Activated naive CD8-positive, alpha-beta T cell treated with anti-CD3 and anti-CD28 coated beads, Interleukin-2, amount 50 U/mL, for 16 hours (primary cell): ENCODE data around the gene SNAPC1.
A peak's percentile ranks its signal among the peaks of the same experiment; 100 is the strongest.

Experiments
- DNase-seq: peaks from one replicate; pipeline ENCODE4 v3.0.0-alpha.2; 2020; ENCODE audit warnings: low read depth, low spot score

SNAPC1 gene

DNA sequence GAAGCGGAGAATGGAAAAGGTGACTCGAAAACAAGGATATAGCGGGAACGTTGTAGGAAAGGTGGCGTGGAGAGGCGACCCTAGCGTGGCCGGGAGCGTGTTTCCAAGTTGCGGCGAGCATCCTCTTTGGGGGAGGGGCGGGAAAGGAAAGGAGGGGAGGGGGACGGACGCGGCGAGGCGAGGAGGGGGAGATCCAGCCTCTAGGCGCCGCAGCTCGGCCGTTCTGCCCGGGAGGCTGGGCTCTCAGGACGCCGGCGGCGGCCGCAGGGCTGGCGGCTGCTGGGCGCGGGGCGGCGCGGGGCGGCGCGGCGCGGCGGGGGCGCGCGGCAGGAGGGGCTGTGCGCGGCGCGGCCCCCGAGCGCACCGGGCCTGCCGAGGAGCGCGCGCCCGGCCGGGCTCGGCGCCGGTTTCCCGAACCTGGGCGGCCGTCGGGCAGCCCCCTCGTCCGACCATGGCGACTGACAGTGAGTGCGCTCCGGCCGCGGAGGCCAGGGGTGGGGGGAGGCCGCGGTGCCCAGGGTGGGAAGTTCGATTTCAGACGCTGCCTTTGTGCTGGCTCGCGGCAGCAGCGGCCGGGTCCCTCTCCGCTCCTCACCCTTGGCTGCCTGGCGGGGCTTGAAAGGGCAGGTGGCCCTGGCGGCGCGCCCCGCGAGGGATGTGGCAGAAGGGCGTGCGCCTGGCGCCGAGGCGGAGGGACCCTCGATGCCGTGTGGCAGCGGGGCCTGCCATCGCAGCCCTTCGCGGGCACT lies 50.3 kb downstream of the SNAPC1 start, which contains the start of gene SYT16:
Gene SYT16 (plus strand): TSS at position 357 of the 749 bp plus-strand sequence.
- DNase-seq = no peak

DNA sequence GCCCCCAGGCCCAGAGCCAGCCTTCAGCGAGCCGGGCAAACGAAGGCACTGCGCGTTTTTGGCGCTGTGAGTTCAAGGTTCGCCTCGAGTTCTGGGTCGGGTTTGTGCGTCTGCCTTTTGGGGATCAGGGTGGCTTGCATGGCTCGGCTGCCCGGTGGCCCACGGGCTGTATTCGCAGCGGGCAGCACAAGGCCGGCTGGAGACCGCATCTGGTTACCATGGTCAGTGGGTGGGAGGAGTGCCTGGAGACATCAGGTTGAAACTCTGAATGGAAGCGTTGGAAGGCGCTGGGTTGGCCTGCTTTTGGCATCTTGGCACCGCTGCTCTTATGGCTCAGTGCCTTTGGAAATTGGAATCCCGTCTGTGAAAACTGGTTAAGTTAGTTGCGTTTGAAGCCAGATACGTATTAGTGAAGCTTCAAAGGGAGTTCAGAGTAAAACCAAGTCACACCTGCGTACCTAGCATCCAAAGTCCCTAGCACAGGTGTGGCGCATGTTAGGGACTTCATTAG lies 50.9 kb downstream of the SNAPC1 start:
- DNase-seq = no peak

DNA sequence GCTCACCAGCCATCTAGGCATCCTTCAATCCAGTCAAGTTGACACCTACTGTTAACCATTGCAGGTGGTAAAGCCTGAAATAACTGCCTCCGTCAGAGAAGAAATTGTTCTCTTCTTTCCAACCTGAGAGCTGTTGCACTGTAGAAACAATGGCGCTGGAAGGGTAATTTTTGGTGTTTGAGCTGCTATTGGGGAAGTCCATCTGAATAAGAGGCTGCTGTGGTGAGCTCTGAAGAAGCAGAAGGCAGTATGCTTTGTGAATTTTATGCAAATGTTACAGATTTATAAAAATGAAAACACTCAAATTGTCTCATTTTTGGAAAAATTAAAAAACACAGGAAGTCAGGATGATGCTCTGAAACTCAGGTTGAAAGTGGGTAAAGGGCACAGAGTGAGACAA lies 60.2 kb downstream of the SNAPC1 start:
- no peak for DNase-seq

DNA sequence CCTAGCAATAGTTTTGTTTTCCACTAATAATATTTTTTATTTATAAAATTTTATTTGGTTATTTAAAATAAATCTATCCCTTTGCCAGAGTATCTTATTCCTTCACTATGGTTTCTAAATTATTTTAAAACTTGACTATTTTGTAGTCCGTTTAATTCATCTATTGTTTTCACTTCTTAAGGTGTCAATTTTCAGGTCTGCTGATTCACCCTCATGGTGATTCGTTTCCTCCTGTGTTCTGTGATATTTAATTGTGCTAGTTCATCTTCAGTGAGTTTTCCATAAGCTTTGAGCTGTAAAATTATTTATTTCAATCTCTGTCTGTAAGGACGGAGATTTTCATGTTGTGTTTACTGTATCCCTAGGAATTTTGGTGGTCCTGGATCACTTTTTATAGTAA lies 70.6 kb downstream of the SNAPC1 start:
- no peak for DNase-seq

DNA sequence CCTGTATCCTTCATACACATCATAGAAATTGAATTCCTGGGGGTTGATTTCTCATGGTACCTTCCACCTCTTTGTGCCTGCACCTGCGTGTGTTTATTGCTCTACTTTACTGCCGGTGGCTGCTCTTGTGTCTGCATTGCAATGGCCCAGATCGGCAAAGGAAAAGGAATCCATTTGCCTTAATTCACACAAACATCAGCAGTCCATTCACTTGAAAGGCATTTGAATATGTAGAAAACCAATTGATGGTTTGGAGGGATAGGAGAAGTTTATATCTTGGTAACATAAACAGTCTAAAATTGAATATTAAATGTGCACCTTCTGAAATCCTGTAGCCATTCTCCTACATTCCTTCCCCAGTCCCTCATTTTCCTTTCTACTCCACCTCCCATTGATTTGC lies 74.0 kb downstream of the SNAPC1 start:
- DNase-seq = no peak

DNA sequence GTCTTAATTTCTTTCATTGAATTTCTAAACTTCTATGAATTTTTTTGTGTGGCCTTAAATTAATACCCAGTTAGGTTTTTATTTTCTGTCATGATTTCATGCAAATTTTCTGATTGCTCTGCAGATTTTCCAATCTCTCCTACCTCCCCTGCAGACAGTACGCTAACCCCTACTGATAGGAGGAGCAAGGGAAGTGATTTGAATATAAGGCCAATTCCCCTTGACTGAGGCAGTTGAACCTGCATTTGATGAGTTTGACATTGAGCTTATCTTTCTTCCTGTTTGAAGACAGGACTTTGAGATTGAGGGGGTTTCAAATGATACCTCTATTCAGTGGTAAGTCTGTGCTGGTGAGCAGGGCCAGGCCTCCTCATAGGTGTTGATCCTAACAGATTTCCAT lies 74.6 kb downstream of the SNAPC1 start:
- DNase-seq = no peak

DNA sequence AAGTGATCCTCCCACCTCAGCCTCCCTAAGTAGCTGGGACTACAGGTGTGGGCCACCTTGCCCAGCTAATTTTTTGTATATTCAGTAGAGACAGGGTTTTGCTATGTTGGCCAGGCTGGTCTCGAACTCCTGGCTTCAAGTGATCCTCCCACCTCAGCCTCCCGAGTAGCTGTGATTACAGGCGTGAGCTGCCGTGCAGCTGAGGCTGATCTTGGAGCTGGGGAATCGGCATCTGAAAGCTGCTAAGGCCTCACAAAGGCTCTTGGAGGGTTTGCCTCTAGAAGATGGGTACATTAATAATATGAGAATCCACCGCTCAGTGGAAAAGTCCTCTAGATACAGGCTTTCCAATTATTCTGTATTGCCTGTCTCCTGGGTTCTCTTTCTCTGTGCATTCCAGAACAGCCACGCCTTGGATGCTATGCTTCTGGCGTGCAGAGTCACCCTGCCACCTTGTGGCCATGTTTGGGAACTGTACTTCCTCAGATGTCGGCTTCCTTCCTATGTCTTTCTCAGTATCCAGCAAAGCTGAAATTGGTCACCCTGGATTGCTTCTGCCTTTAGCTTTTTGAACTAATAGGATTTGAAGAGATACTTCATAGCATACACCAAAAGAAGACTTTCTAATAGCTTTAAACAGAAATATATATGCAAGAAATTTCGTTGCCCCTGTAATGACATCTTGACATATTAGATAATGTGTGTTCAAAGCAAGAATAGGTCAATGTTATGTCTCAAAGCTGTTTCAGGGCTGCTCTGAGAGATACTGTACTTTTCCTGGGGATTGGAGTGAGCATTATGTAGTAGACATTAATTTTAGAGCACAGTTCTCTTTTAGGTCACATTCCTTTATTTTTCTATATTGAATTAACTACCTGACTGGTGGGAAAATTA lies 75.4 kb downstream of the SNAPC1 start:
- peak; percentile 47 for DNase-seq

DNA sequence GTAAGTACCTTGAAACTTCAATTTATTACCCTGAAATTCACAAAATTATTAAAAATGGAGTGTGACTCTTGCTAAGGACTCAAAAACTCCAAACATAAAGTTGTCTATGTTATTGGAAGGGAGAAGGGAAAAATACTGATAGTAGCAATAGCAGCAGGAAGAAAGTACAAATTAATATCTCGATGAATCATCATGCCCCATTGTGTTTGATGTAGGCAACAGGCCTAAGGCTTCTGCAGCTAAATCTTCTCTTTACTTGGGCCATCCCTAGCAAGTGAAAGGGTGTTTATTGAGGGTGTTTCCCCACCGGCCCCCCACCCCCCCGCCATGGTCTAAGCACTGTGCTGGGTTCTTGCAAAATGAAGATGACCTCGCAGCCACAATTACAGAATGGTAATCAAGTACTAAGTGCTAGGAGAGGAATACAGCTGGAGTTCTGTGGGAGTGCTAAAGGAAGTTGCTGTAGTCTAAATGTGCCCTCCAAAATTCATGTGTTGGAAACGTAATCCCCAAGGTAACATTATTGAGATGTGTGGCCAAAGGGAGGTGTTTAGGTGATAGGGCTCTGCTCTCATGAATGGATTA lies 76.5 kb downstream of the SNAPC1 start:
- DNase-seq = no peak

DNA sequence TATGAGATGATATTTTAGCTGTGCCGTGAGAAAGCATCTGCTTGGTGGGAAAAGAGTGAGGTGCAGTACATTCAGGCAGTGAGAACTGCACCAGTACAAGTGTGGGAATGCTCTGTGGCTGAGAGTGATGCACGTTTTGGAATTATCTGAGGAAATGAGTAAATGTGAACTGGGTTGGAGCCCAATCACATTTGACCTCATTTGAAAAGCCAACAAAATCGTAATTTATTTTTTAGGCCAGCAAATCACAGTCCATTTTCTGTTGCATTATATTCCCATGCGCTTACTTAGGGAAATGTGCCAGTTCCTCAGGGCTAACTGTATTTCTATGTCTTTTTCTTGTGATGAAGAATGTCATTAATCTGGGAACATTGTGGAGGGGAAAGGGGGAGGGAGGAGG lies 77.3 kb downstream of the SNAPC1 start:
- DNase-seq = no peak

DNA sequence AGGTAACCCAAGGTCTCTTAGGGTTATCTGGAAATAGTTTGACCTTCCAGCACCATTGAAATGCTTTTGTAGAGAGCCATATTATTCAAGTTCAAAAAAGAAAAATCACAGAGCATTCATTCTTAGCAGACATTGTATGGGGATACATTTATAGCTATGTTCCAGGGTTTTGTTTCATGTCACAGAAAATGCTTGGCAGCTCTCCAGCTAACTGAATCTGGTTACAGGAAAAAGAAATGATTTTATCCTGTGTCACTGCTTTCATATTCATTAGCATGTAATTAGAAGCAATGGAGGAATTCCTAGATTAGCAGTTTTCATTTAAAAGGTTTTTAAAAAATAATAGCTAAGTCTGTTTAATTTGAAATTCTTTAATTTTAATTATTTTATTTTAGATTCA lies 78.9 kb downstream of the SNAPC1 start:
- DNase-seq = no peak
